Transverse colon (tissue), 4 donors: ENCODE measurements around the gene ASAH2. TPM values are rescaled to one million over a fixed set of nuclear protein-coding genes. Genes with fewer than 3 reads are reported as not detected.

Experiments
- DNase-seq: peaks from one replicate; pipeline ENCODE4 v3.0.0-alpha.2; 2019
- H3K27ac ChIP-seq, 4 donors: fragments of 200-600 bp; sonication (generic); 2 replicates each; pipeline ENCODE4 v1.5.1; 2016 to 2018; ENCODE audit warnings: inconsistent platforms in 4 of 4
- H3K27me3 ChIP-seq: fragments of 200-600 bp; sonication (generic); 2 replicates; pipeline ENCODE4 v1.5.1; 2017; ENCODE audit warnings: inconsistent platforms
- H3K36me3 ChIP-seq, 4 donors: fragments of 200-600 bp; sonication (generic); 2 replicates each; pipeline ENCODE4 v1.5.1; 2017 to 2019; ENCODE audit warnings: inconsistent platforms in 4 of 4
- H3K4me1 ChIP-seq, 4 donors: fragments of 200-600 bp; sonication (generic); 2 replicates each; pipeline ENCODE4 v1.5.1; 2017 to 2020; ENCODE audit warnings: inconsistent platforms in 4 of 4
- H3K4me3 ChIP-seq, 4 donors: fragments of 200-600 bp; sonication (generic); 1 replicate in 1 of 4; 2 replicates in 3 of 4; pipeline versions ENCODE4 v1.5.1 to v1.6.1; 2017 to 2019; ENCODE audit warnings: inconsistent platforms in 4 of 4
- H3K9me3 ChIP-seq, 2 donors: fragments of 200-600 bp; sonication (generic); 2 replicates each; pipeline ENCODE4 v1.5.1; 2017 to 2019; ENCODE audit warnings: inconsistent platforms in 2 of 2
- CTCF ChIP-seq, 5 experiments: fragments of 200-600 bp in 3 of 5; fragments of 450-650 bp in 2 of 5; sonication (generic) in 3 of 5; IDR thresholded peaks; 1 replicate in 2 of 5; 2 replicates in 3 of 5; pipeline ENCODE4 v1.5.1; 2016 to 2017; ENCODE audit warnings: antibody characterized with exemption in 5 of 5, inconsistent platforms in 3 of 5, mild to moderate bottlenecking in 2 of 5, moderate library complexity in 1 of 5
- EP300 ChIP-seq: sonication (generic); formaldehyde crosslinking; IDR thresholded peaks from one replicate; pipeline ENCODE4 v1.6.1; 2017; ENCODE audit warnings: antibody characterized with exemption, low read depth
- POLR2A ChIP-seq: fragments of 450-650 bp; IDR thresholded peaks from one replicate; pipeline ENCODE4 v1.6.1; 2016; ENCODE audit warnings: antibody characterized with exemption, mild to moderate bottlenecking, moderate library complexity
- POLR2AphosphoS5 ChIP-seq, 3 donors: sonication (generic); formaldehyde crosslinking; IDR thresholded peaks; one replicate each; pipeline ENCODE4 v1.6.1; 2016; ENCODE audit warnings: antibody characterized with exemption in 3 of 3
- WGBS, 2 donors: methylation state at CpG; one replicate each; pipeline ENCODE4 v1.1.5; 2018; ENCODE audit warnings: low coverage in 1 of 2; 5-methylcytosine and 5-hydroxymethylcytosine counted together
- in situ Hi-C, 4 donors: fragments of 200-750 bp; cut with MboI; loops; one replicate each; pipeline versions ENCODE4 v1.15.0 to v1.15.1; 2017; ENCODE audit warnings: low sequenced_read_pairs in 3 of 4, low pct_ligation_motif_present in 1 of 4, low pct_unique_long_range_greater_than_20kb in 1 of 4
- intact Hi-C: fragments of 100-400 bp; cut with DNase I; formaldehyde crosslinking; loops from one replicate; pipeline ENCODE4 v1.15.1; 2023; ENCODE audit warnings: low total_unique reads
- total RNA-seq, 4 donors: library from RNA; depleted of rRNA; stranded (reverse); fragments of >200 nt; gene quantifications; one replicate each; pipeline ENCODE4 v1.1.0, GENCODE V29; 2016

ASAH2 gene
- total RNA-seq, 4 donors from 2014 or later = 0.32 to 0.75 (median 0.40) TPM

- no peak overlapping the region for H3K27ac ChIP-seq
- DNase-seq = no peak
- H3K27me3 ChIP-seq = peaks cover 3% of the 10 kb centered on the region
- intact Hi-C loops (no loop called here), in situ Hi-C loops (loop anchor here in 2 of 4 donors (25.0 kb wide), 1 partner anchor 624 kb away; no protein-coding TSS in a partner anchor)
- no peaks in the 10 kb centered on the region for H3K9me3 ChIP-seq
- TF ChIP-seq EP300 = no peak
- TF ChIP-seq CTCF (IDR thresholded peaks at IDR 0.05) = no peak
- no peak for TF ChIP-seq POLR2A
- no peak for TF ChIP-seq POLR2AphosphoS5 (IDR thresholded peaks at IDR 0.05)
- 67 to 100% methylated on average over 1 to 3 of the region's 3 CpGs for WGBS, 2 donors
- no peaks in the 10 kb centered on the region for H3K4me1 ChIP-seq
- H3K4me3 ChIP-seq = no peak overlapping the region
- H3K36me3 ChIP-seq = no peaks in the 10 kb centered on the region
Measured at GRCh38 chr10:50211670-50212069, 39.6 kb downstream of the ASAH2 start.

- in situ Hi-C loops = loop anchor here in 2 of 4 donors (25.0 kb wide), 1 partner anchor 624 kb away; no protein-coding TSS in a partner anchor
- H3K9me3 ChIP-seq = no peaks in the 10 kb centered on the region
- H3K4me1 ChIP-seq = no peaks in the 10 kb centered on the region
- intact Hi-C loops = no loop called here
- TF ChIP-seq POLR2A (no peak), POLR2AphosphoS5 (IDR thresholded peaks at IDR 0.05) (no peak), EP300 (no peak), CTCF (IDR thresholded peaks at IDR 0.05) (no peak)
- no peaks in the 10 kb centered on the region for H3K36me3 ChIP-seq
- H3K4me3 ChIP-seq = no peak overlapping the region
- H3K27ac ChIP-seq = no peak overlapping the region
- no peak for DNase-seq
- peaks cover 5% of the 10 kb centered on the region for H3K27me3 ChIP-seq
Measured at GRCh38 chr10:50210876-50211275, 40.4 kb downstream of the ASAH2 start.

Other genes starting within 250 kb of the ASAH2 start
- 10 to 100 TPM; 53.7 to 74.8 (median 61.3) TPM for gene WASHC2A, start 183.6 kb downstream of the ASAH2 start, total RNA-seq